Uterus (tissue), 2 donors: Measurements from ENCODE around the gene CHRNB1.
"Not testable (repeated sequence)": the region's sequence is repeated elsewhere in the genome, so short reads cannot be mapped to it uniquely, and the experiment has no call there.

Experiments used
- POLR2A ChIP-seq, 2 donors: fragments of 450-650 bp; IDR thresholded peaks; one replicate each; pipeline ENCODE4 v1.6.1; 2016; ENCODE audit warnings: antibody characterized with exemption in 2 of 2, mild to moderate bottlenecking in 1 of 2, moderate library complexity in 1 of 2
- TF ChIP-seq, protein P1 (sequence below), 4 experiments: fragments of 200-600 bp in 2 of 4; fragments of 450-650 bp in 2 of 4; sonication (generic) in 2 of 4; IDR thresholded peaks; one replicate each; pipeline ENCODE4 v1.5.1; 2016 to 2019; ENCODE audit warnings: antibody characterized with exemption in 4 of 4, mild to moderate bottlenecking in 2 of 4, moderate library complexity in 1 of 4

DNA sequence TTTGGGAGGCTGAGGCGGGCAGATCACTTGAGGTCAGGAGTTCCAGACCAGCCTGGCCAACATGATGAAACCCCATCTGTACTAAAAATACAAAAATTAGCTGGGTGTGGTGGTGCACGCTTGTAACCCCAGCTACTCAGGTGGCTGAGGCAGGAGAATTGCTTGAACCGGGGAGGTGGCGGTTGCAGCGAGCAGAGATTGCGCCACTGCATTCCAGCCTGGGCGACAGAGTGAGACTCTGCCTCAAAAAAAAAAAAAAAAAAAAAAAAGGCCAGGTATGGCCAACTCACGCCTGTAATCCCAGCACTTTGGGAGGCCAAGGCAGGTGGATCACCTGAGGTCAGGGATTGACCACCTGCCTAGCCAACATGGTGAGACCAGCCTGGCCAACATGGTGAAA lies 29.9 kb downstream of the CHRNB1 start:
- TF ChIP-seq, protein P1, sequence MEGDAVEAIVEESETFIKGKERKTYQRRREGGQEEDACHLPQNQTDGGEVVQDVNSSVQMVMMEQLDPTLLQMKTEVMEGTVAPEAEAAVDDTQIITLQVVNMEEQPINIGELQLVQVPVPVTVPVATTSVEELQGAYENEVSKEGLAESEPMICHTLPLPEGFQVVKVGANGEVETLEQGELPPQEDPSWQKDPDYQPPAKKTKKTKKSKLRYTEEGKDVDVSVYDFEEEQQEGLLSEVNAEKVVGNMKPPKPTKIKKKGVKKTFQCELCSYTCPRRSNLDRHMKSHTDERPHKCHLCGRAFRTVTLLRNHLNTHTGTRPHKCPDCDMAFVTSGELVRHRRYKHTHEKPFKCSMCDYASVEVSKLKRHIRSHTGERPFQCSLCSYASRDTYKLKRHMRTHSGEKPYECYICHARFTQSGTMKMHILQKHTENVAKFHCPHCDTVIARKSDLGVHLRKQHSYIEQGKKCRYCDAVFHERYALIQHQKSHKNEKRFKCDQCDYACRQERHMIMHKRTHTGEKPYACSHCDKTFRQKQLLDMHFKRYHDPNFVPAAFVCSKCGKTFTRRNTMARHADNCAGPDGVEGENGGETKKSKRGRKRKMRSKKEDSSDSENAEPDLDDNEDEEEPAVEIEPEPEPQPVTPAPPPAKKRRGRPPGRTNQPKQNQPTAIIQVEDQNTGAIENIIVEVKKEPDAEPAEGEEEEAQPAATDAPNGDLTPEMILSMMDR (IDR thresholded peaks at IDR 0.05): not testable (repeated sequence)
- TF ChIP-seq POLR2A (IDR thresholded peaks at IDR 0.05): not testable (repeated sequence)
